ENCODE results near the gene SYT13. TPM values are rescaled to one million over a fixed set of nuclear protein-coding genes. Genes with fewer than 3 reads are reported as not detected.

Gene SYT13
- total RNA-seq, 2 experiments from 2014 or later = not detected

GRCh38 chr11:45239733-45240132, 46.4 kb downstream of the SYT13 start:
- Mint-ChIP-seq H3K9me3 (no peaks in the 10 kb centered on the region), H3K27ac (no peak overlapping the region), H3K27me3 (peaks cover 10% of the 10 kb centered on the region), H3K36me3 (no peaks in the 10 kb centered on the region), H3K4me1 (no peaks in the 10 kb centered on the region), H3K4me3 (no peak overlapping the region)
- DNase-seq = no peak
- no peak for ATAC-seq (ENCODE audit: low read depth)
- POLR2A ChIA-PET = no interaction called here

GRCh38 chr11:45238724-45239123, 47.4 kb downstream of the SYT13 start:
- Mint-ChIP-seq H3K27me3 (peaks cover 10% of the 10 kb centered on the region), H3K4me3 (no peak overlapping the region), H3K36me3 (no peaks in the 10 kb centered on the region), H3K27ac (no peak overlapping the region), H3K4me1 (no peaks in the 10 kb centered on the region), H3K9me3 (no peaks in the 10 kb centered on the region)
- ATAC-seq (ENCODE audit: low read depth) (no peak), DNase-seq (no peak)
- POLR2A ChIA-PET = no interaction called here

- Mint-ChIP-seq H3K27me3 (peaks cover 10% of the 10 kb centered on the region), H3K27ac (no peak overlapping the region), H3K9me3 (no peaks in the 10 kb centered on the region), H3K36me3 (no peaks in the 10 kb centered on the region), H3K4me3 (no peak overlapping the region), H3K4me1 (peaks cover 3% of the 10 kb centered on the region)
- POLR2A ChIA-PET = no interaction called here
- ATAC-seq (ENCODE audit: low read depth) (no peak), DNase-seq (no peak)
Observed at GRCh38 chr11:45237711-45238315, 48.3 kb downstream of the SYT13 start.

- no peak for ATAC-seq (ENCODE audit: low read depth)
- peaks cover 7% of the 10 kb centered on the region for H3K4me1 Mint-ChIP-seq
- peaks cover 7% of the 10 kb centered on the region for H3K27me3 Mint-ChIP-seq
- no peaks in the 10 kb centered on the region for H3K9me3 Mint-ChIP-seq
- DNase-seq = no peak
- H3K36me3 Mint-ChIP-seq = no peaks in the 10 kb centered on the region
- H3K27ac Mint-ChIP-seq = no peak overlapping the region
- no peak overlapping the region for H3K4me3 Mint-ChIP-seq
- POLR2A ChIA-PET = no interaction called here
Observed at GRCh38 chr11:45234306-45235006, 51.7 kb downstream of the SYT13 start.

GRCh38 chr11:45233804-45234170, 52.4 kb downstream of the SYT13 start:
- peaks cover 7% of the 10 kb centered on the region for H3K4me1 Mint-ChIP-seq
- no peaks in the 10 kb centered on the region for H3K9me3 Mint-ChIP-seq
- H3K27ac Mint-ChIP-seq = no peak overlapping the region
- ATAC-seq (ENCODE audit: low read depth) (peak; percentile 26), DNase-seq (no peak)
- H3K36me3 Mint-ChIP-seq = no peaks in the 10 kb centered on the region
- H3K27me3 Mint-ChIP-seq = peaks cover 6% of the 10 kb centered on the region
- H3K4me3 Mint-ChIP-seq = no peak overlapping the region
- POLR2A ChIA-PET = no interaction called here

- peaks cover 7% of the 10 kb centered on the region for H3K4me1 Mint-ChIP-seq
- POLR2A ChIA-PET = no interaction called here
- H3K27me3 Mint-ChIP-seq = peaks cover 3% of the 10 kb centered on the region
- H3K9me3 Mint-ChIP-seq = no peaks in the 10 kb centered on the region
- no peak overlapping the region for H3K27ac Mint-ChIP-seq
- H3K4me3 Mint-ChIP-seq = no peak overlapping the region
- H3K36me3 Mint-ChIP-seq = no peaks in the 10 kb centered on the region
- ATAC-seq (ENCODE audit: low read depth) (peak; percentile 66), DNase-seq (peak; percentile 69)
Observed at GRCh38 chr11:45233121-45233803, 52.9 kb downstream of the SYT13 start.

GRCh38 chr11:45232341-45233080, 53.6 kb downstream of the SYT13 start:
- Mint-ChIP-seq H3K9me3 (no peaks in the 10 kb centered on the region), H3K27ac (no peak overlapping the region), H3K36me3 (no peaks in the 10 kb centered on the region), H3K4me1 (peaks cover 7% of the 10 kb centered on the region), H3K4me3 (no peak overlapping the region), H3K27me3 (peaks cover 3% of the 10 kb centered on the region)
- no peak for DNase-seq
- POLR2A ChIA-PET = no interaction called here
- ATAC-seq (ENCODE audit: low read depth) = no peak

GRCh38 chr11:45229401-45230020, 56.6 kb downstream of the SYT13 start:
- POLR2A ChIA-PET = no interaction called here

GRCh38 chr11:45227836-45228235, 58.3 kb downstream of the SYT13 start:
- Mint-ChIP-seq H3K27ac (no peak overlapping the region), H3K9me3 (no peaks in the 10 kb centered on the region), H3K36me3 (no peaks in the 10 kb centered on the region), H3K4me3 (no peak overlapping the region), H3K4me1 (peaks cover 5% of the 10 kb centered on the region), H3K27me3 (no peaks in the 10 kb centered on the region)
- DNase-seq = no peak
- POLR2A ChIA-PET = no interaction called here
- no peak for ATAC-seq (ENCODE audit: low read depth)

More at GRCh38 chr11:45229401-45230020, 56.6 kb downstream of the SYT13 start:
- Mint-ChIP-seq H3K27me3 (no peaks in the 10 kb centered on the region), H3K36me3 (no peaks in the 10 kb centered on the region), H3K9me3 (no peaks in the 10 kb centered on the region), H3K4me1 (peaks cover 9% of the 10 kb centered on the region), H3K27ac (no peak overlapping the region), H3K4me3 (no peak overlapping the region)
- no peak for DNase-seq
- ATAC-seq (ENCODE audit: low read depth) = no peak

GRCh38 chr11:45226901-45227300, 59.2 kb downstream of the SYT13 start:
- no peak for DNase-seq
- Mint-ChIP-seq H3K9me3 (no peaks in the 10 kb centered on the region), H3K4me3 (no peak overlapping the region), H3K27me3 (no peaks in the 10 kb centered on the region), H3K4me1 (peaks cover 5% of the 10 kb centered on the region), H3K27ac (no peak overlapping the region), H3K36me3 (no peaks in the 10 kb centered on the region)
- POLR2A ChIA-PET = no interaction called here
- no peak for ATAC-seq (ENCODE audit: low read depth)

GRCh38 chr11:45225961-45226871, 59.9 kb downstream of the SYT13 start:
- no peak overlapping the region for H3K27ac Mint-ChIP-seq

GRCh38 chr11:45225277-45225676, 60.9 kb downstream of the SYT13 start:
- DNase-seq (no peak), ATAC-seq (ENCODE audit: low read depth) (no peak)
- peaks cover 3% of the 10 kb centered on the region for H3K4me1 Mint-ChIP-seq
- H3K27ac Mint-ChIP-seq = no peak overlapping the region
- no peaks in the 10 kb centered on the region for H3K9me3 Mint-ChIP-seq
- POLR2A ChIA-PET = no interaction called here
- no peak overlapping the region for H3K4me3 Mint-ChIP-seq
- no peaks in the 10 kb centered on the region for H3K27me3 Mint-ChIP-seq
- H3K36me3 Mint-ChIP-seq = peaks cover 2% of the 10 kb centered on the region

More at GRCh38 chr11:45225961-45226871, 59.9 kb downstream of the SYT13 start:
- no peak overlapping the region for H3K4me3 Mint-ChIP-seq
- POLR2A ChIA-PET = no interaction called here
- peaks cover 5% of the 10 kb centered on the region for H3K4me1 Mint-ChIP-seq
- no peaks in the 10 kb centered on the region for H3K9me3 Mint-ChIP-seq
- DNase-seq (no peak), ATAC-seq (ENCODE audit: low read depth) (no peak)
- H3K36me3 Mint-ChIP-seq = peaks cover under 1% of the 10 kb centered on the region
- no peaks in the 10 kb centered on the region for H3K27me3 Mint-ChIP-seq

Measured in activated naive CD8-positive, alpha-beta T cell treated with anti-CD3 and anti-CD28 coated beads, Interleukin-2, amount 10 ng/mL, durations not matched to agents 7 days and 5 days (primary cell).